Endothelial cell of umbilical vein (primary cell): ENCODE data around the gene ACOT7. TPM values are rescaled to one million over a fixed set of nuclear protein-coding genes. Genes with fewer than 3 reads are reported as not detected.

ENCODE experiments used
- BruUV-seq: library from RNA; stranded (reverse); fragments of 400-500 nt; replicated peaks from 2 replicates; lab custom pipeline; 2021; lab: Mats Ljungman, UMichigan
- CTCF ChIA-PET: fragments of 300-600, 350-600 bp; sonication (Branson Sonifier 250); formaldehyde crosslinking; loops from one replicate; lab custom pipeline; 2021; ENCODE audit warnings: antibody characterized with exemption, inconsistent platforms; lab: Charles Lee
- POLR2A ChIA-PET: fragments of 300-600, 350-600 bp; sonication (Branson Sonifier 250); formaldehyde crosslinking; loops from one replicate; lab custom pipeline; 2021; ENCODE audit warnings: antibody characterized with exemption, inconsistent platforms; lab: Charles Lee
- DNase-seq: peaks from one replicate; pipeline ENCODE4 v3.0.0-alpha.2; 2011; ENCODE audit warnings: low read depth, low spot score
- FAIRE-seq: peaks from 2 replicates; lab custom pipeline; 2011; peaks lifted over from hg19 to GRCh38; lab: Jason Lieb, UNC
- H2AFZ ChIP-seq: 2 replicates; pipeline ENCODE4 v1.6.0; 2012; ENCODE audit warnings: low read depth, low read length, control low read depth, inconsistent platforms
- H3K27ac ChIP-seq: 2 replicates; pipeline ENCODE4 v1.5.1; 2011; ENCODE audit warnings: low read depth, mild to moderate bottlenecking, control low read depth, low read length, moderate library complexity; ENCODE audit not compliant: insufficient read depth
- H3K27me3 ChIP-seq, 2 experiments: 2 replicates each; pipeline versions ENCODE4 v1.6.0 to v1.6.1; 2011; ENCODE audit warnings: low read length in 2 of 2, mixed read lengths in 1 of 2; ENCODE audit not compliant: control insufficient read depth in 2 of 2, insufficient read depth in 2 of 2
- H3K36me3 ChIP-seq, 2 experiments: 2 replicates in 1 of 2; 3 replicates in 1 of 2; pipeline ENCODE4 v1.5.1; 2011; ENCODE audit warnings: low read length in 2 of 2, mild to moderate bottlenecking in 1 of 2, moderate library complexity in 1 of 2; ENCODE audit not compliant: control insufficient read depth in 2 of 2, insufficient read depth in 2 of 2; ENCODE audit errors: extremely low read depth in 1 of 2
- H3K4me1 ChIP-seq: 3 replicates; pipeline ENCODE4 v1.5.1; 2011; ENCODE audit warnings: mild to moderate bottlenecking, low read length; ENCODE audit not compliant: control insufficient read depth, insufficient read depth; ENCODE audit errors: extremely low read depth
- H3K4me2 ChIP-seq: 2 replicates; pipeline ENCODE4 v1.6.1; 2011; ENCODE audit warnings: low read length, control low read depth, mixed read lengths; ENCODE audit not compliant: insufficient read depth
- H3K4me3 ChIP-seq, 3 experiments: fragments of 200-600 bp in 1 of 3; sonication (generic), shearing (Covaris generic) in 1 of 3; replicated peaks in 1 of 3; 2 replicates each; pipeline ENCODE4 v1.5.1; 2011 to 2016; ENCODE audit warnings: control low read depth in 3 of 3, low read length in 3 of 3, mild to moderate bottlenecking in 2 of 3, inconsistent platforms in 1 of 3, low read depth in 1 of 3, moderate library complexity in 1 of 3; ENCODE audit not compliant: insufficient read depth in 1 of 3
- H3K79me2 ChIP-seq: 2 replicates; pipeline ENCODE4 v1.6.0; 2012; ENCODE audit warnings: low read length, inconsistent platforms; ENCODE audit not compliant: control insufficient read depth, insufficient read depth
- H3K9ac ChIP-seq: replicated peaks from 2 replicates; pipeline ENCODE3; 2011; ENCODE audit warnings: low read length, control low read depth; ENCODE audit not compliant: insufficient read depth; ENCODE audit errors: extremely low read depth
- H3K9me1 ChIP-seq: replicated peaks from 3 replicates; pipeline ENCODE4 v1.6.0; 2011; ENCODE audit warnings: mild to moderate bottlenecking, low read length; ENCODE audit not compliant: control insufficient read depth, insufficient read depth; ENCODE audit errors: extremely low read depth
- H3K9me3 ChIP-seq: replicated peaks from 2 replicates; pipeline ENCODE4 v1.5.1; 2012; ENCODE audit warnings: low read length, inconsistent platforms; ENCODE audit not compliant: control insufficient read depth, insufficient read depth
- H4K20me1 ChIP-seq: replicated peaks from 2 replicates; pipeline ENCODE3; 2011; ENCODE audit warnings: mild to moderate bottlenecking, low read length; ENCODE audit not compliant: control insufficient read depth, insufficient read depth; ENCODE audit errors: extremely low read depth
- EZH2 ChIP-seq: IDR thresholded peaks from 2 replicates; pipeline ENCODE4 v1.6.1; 2012; ENCODE audit warnings: borderline replicate concordance, low read depth, mild to moderate bottlenecking, moderate library complexity, low read length, inconsistent platforms; ENCODE audit not compliant: severe bottlenecking
- FOS ChIP-seq: IDR thresholded peaks from 2 replicates; pipeline ENCODE4 v1.6.1; 2011; ENCODE audit warnings: mild to moderate bottlenecking, low read length, moderate library complexity, borderline replicate concordance; ENCODE audit not compliant: insufficient read depth
- GATA2 ChIP-seq: IDR thresholded peaks from 2 replicates; pipeline ENCODE4 v1.7.0; 2011; ENCODE audit warnings: low read depth, mild to moderate bottlenecking, moderate library complexity, mixed read lengths, low read length; ENCODE audit not compliant: insufficient read length, insufficient read depth
- JUN ChIP-seq: IDR thresholded peaks from 2 replicates; pipeline ENCODE4 v1.6.1; 2011; ENCODE audit warnings: borderline replicate concordance, low read depth; ENCODE audit not compliant: insufficient read length, insufficient read depth
- MAX ChIP-seq: IDR thresholded peaks from 2 replicates; pipeline ENCODE4 v1.6.1; 2011; ENCODE audit not compliant: insufficient read depth, insufficient read length
- MYC ChIP-seq: IDR thresholded peaks from one replicate; pipeline ENCODE4 v1.6.1; 2011; ENCODE audit warnings: mild to moderate bottlenecking, low read depth, low read length
- POLR2A ChIP-seq: IDR thresholded peaks from 2 replicates; pipeline ENCODE4 v1.6.1; 2012; ENCODE audit warnings: low read depth, mild to moderate bottlenecking, control low read depth, low read length
- POLR2AphosphoS5 ChIP-seq: IDR thresholded peaks from 2 replicates; pipeline ENCODE4 v1.6.1; 2012; ENCODE audit warnings: low read depth, mild to moderate bottlenecking, control low read depth, low read length, moderate library complexity; ENCODE audit not compliant: insufficient read depth
- dilution Hi-C: fragments of 300-500 bp; cut with MboI; formaldehyde crosslinking; loops from one replicate; pipeline ENCODE4 v1.15.0; 2019; ENCODE audit warnings: low sequenced_read_pairs; ENCODE audit not compliant: extremely low pct_ligation_motif_present
- intact Hi-C: fragments of 100-400 bp; cut with micrococcal nuclease; formaldehyde crosslinking; loops from one replicate; pipeline ENCODE4 v1.10.0; 2022
- polyA plus RNA-seq, 4 experiments: library from polyadenylated mRNA; depleted of rRNA in 3 of 4; stranded (reverse) in 3 of 4; unstranded in 1 of 4; fragments of >200 nt; gene quantifications; 2 replicates each; pipeline versions ENCODE4 v1.2.1 to v1.2.3, GENCODE V29; 2011 to 2012; ENCODE audit warnings: missing spikeins in 1 of 4
- total RNA-seq: library from RNA; stranded (reverse); gene quantifications from 2 replicates; pipeline ENCODE4 v1.2.3, GENCODE V29; 2021
- TF ChIP-seq, protein P1 (sequence below), 2 donors: IDR thresholded peaks; 1 replicate in 1 of 2; 2 replicates in 1 of 2; pipeline ENCODE4 v1.5.1; 2011; ENCODE audit warnings: low read length in 2 of 2, mild to moderate bottlenecking in 2 of 2, moderate library complexity in 2 of 2, control low read depth in 1 of 2, inconsistent platforms in 1 of 2, low read depth in 1 of 2; ENCODE audit not compliant: insufficient read depth in 1 of 2; ENCODE audit errors: extremely low read depth in 1 of 2

Gene ACOT7
- total and polyA plus RNA-seq, 2 donors (not counting 3 experiments of a cell fraction or from before 2014, with no cell fraction given) = 69.4 to 105 TPM

DNA sequence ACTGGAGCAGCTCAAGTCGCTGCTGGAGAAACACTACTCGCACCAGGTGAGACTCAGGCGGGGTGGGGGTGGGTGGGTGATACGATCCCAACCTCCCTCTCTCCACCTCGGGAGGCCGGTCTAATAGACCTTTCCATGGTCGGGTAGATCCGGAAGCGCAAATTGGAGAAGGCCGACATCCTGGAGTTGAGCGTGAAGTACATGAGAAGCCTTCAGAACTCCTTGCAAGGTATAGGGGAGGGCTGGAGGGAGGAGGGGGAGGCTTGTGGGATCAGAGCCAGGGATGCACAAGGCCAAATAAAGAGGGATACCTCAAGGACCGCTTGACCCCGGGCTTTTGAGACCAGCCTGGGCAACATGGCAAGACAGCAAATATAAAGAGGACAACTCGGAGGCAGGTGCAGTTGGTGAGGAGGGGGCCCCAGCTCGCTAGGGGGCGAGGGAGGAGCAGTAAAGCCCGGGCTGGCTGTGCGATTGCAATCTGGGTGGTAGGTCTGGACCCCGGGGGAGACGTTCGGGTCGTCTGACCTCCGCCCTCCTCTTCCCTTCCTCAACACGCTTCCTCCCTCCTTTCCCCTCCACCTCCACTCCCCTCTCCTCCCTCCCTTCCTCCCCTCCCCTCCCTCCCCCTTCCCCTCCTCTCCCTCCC, 149.0 kb downstream of the ACOT7 start:
- no peaks in the 10 kb centered on the region for H3K9me1 ChIP-seq
- no peaks in the 10 kb centered on the region for H3K9me3 ChIP-seq
- no peaks in the 10 kb centered on the region for H3K36me3 ChIP-seq
- peaks cover 5% of the 10 kb centered on the region for H3K4me1 ChIP-seq
- no peak overlapping the region for H3K9ac ChIP-seq
- H3K4me2 ChIP-seq = no peak overlapping the region
- peaks cover 36 to 50% of the 10 kb centered on the region in 2 experiments for H3K27me3 ChIP-seq
- dilution Hi-C loops = no loop called here
- BruUV-seq = no TSS peak
- no peak overlapping the region for H3K4me3 ChIP-seq
- no peaks in the 10 kb centered on the region for H4K20me1 ChIP-seq
- no peak overlapping the region for H3K27ac ChIP-seq
- no peak for TF ChIP-seq MAX
- peak; percentile 17 for TF ChIP-seq EZH2
- intact Hi-C loops = loop anchor here (1.0 kb wide), 5 partner anchors 39 to 203 kb away; no protein-coding TSS in a partner anchor
- H2AFZ ChIP-seq = no peak overlapping the region
- no peak for DNase-seq
- ChIA-PET POLR2A (interaction anchor here (1.1 kb wide), 1 partner anchor 40 kb away, joined by 3 read pairs; no protein-coding TSS in a partner anchor), CTCF (interaction anchor here (0.6 to 7.8 kb wide), 51 partner anchors 9 to 268 kb away, joined by 3 to 208 read pairs (median 5); partner anchors contain the start of genes ACOT7, GPR153, ICMT and RNF207)
- FAIRE-seq = no peak
- no peaks in the 10 kb centered on the region for H3K79me2 ChIP-seq

- Histone ChIP-seq H3K79me2 (no peaks in the 10 kb centered on the region), H3K9me1 (no peaks in the 10 kb centered on the region), H4K20me1 (no peaks in the 10 kb centered on the region), H3K4me3 (no peak within 1 kb of the TSS), H3K36me3 (no peaks in the 10 kb centered on the region), H2AFZ (no peak within 1 kb of the TSS), H3K27me3 (peaks cover 41 to 53% of the 10 kb centered on the region in 2 experiments), H3K4me2 (no peak within 1 kb of the TSS), H3K27ac (no peak within 1 kb of the TSS), H3K4me1 (peaks cover 5% of the 10 kb centered on the region), H3K9ac (no peak within 1 kb of the TSS), H3K9me3 (no peaks in the 10 kb centered on the region)
- no peak for DNase-seq
- POLR2A ChIA-PET = no interaction called here
- CTCF ChIA-PET = interaction anchor here (0.9 to 7.8 kb wide), 9 partner anchors 8 to 225 kb away, joined by 3 to 208 read pairs (median 13); partner anchors contain the start of gene ICMT
- TF ChIP-seq POLR2A (no peak), JUN (no peak), FOS (no peak), EZH2 (no peak), GATA2 (no peak), MYC (no peak), MAX (no peak), POLR2AphosphoS5 (no peak)
- TF ChIP-seq, protein P1, sequence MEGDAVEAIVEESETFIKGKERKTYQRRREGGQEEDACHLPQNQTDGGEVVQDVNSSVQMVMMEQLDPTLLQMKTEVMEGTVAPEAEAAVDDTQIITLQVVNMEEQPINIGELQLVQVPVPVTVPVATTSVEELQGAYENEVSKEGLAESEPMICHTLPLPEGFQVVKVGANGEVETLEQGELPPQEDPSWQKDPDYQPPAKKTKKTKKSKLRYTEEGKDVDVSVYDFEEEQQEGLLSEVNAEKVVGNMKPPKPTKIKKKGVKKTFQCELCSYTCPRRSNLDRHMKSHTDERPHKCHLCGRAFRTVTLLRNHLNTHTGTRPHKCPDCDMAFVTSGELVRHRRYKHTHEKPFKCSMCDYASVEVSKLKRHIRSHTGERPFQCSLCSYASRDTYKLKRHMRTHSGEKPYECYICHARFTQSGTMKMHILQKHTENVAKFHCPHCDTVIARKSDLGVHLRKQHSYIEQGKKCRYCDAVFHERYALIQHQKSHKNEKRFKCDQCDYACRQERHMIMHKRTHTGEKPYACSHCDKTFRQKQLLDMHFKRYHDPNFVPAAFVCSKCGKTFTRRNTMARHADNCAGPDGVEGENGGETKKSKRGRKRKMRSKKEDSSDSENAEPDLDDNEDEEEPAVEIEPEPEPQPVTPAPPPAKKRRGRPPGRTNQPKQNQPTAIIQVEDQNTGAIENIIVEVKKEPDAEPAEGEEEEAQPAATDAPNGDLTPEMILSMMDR (IDR thresholded peaks at IDR 0.05; ENCODE audit: extremely low read depth in 1 of 2, insufficient read depth in 1 of 2, low read depth in 1 of 2, low read length in 2 of 2) = no peak
- BruUV-seq = no TSS peak
- no peak for FAIRE-seq
- intact Hi-C loops = no loop called here
- dilution Hi-C loops = no loop called here
Measured at GRCh38 chr1:6243993-6244392, 149.6 kb downstream of the ACOT7 start, which contains the start of gene HES3. HES3 (plus strand) TSS chr1:6244179; CDS start chr1:6244366, 187 bp downstream.
